HG03175 (cell line): Measurements from ENCODE around the gene TEDC2.

Source experiments
- ATAC-seq: cut with Tn5 transposase; IDR thresholded peaks from one replicate; pipeline ENCODE4 v1.9.1; 2021; ENCODE audit warnings: mild to moderate bottlenecking, moderate library complexity; ENCODE audit not compliant: unreplicated experiment

TEDC2 gene

DNA sequence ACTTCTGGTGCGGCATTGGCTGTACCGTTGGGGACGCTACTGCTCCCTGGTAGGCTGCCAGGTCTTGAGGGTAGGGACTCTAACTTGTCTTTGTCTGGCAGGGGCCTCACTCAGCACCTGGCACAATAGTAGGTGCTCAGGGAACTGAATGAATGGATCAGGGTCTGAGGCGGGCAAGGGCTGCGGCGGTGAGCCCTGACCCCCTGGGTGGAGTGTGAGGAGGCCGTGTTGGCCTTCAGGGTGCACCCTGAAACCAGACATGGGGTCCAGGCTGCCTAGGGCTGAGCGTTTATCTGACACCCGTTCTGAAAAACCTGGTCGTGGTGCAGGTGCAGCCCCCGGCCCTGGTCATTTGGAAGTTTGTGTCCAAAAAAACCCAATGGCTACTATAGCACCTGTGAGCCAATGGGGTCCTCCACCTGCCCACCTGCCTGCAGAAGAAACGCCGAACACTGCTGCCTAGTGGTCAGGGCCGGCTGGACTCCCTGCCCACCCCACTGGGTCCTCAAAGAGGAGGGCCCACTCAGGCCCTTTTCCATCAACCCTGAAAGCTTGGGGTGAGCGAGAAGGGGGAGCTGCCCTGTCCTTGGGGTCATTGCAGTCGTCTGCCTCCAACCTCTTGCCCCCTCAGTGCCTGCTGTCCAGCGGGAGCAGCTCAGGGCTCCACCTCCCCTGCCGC is 49.0 kb downstream of the TEDC2 start:
- no peak for ATAC-seq

DNA sequence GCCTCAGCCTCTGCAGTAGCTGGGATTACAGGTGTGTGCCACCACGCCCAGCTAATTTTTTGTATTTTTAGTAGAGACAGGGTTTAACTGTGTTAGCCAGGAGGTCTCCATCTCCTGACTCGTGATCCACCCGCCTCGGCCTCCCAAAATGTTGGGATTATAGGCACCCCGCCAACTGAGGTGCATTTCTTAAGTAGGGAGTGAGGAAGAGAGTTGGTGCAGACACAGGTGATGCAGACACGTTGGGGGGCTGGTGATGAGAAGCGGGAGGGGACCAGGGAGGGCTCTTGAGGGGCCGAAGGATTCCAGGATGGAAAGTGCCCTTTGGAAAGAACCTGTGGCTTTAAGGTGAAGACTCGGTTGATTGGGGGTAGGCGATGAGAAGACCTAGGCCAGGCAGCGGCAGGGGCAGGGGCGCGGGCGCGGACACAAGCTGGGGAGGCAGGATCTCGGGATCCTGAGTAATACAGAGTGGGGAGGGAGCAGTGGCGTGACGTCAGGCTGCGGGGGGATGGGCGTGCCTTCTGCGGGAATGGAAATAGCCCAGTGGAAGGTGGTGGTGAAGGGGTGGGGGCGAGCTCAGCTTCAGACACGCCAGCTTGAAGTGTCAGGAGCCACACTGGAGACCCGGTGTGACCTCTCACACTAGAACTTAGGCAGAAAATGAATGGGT is 51.4 kb downstream of the TEDC2 start:
- ATAC-seq, result no peak

DNA sequence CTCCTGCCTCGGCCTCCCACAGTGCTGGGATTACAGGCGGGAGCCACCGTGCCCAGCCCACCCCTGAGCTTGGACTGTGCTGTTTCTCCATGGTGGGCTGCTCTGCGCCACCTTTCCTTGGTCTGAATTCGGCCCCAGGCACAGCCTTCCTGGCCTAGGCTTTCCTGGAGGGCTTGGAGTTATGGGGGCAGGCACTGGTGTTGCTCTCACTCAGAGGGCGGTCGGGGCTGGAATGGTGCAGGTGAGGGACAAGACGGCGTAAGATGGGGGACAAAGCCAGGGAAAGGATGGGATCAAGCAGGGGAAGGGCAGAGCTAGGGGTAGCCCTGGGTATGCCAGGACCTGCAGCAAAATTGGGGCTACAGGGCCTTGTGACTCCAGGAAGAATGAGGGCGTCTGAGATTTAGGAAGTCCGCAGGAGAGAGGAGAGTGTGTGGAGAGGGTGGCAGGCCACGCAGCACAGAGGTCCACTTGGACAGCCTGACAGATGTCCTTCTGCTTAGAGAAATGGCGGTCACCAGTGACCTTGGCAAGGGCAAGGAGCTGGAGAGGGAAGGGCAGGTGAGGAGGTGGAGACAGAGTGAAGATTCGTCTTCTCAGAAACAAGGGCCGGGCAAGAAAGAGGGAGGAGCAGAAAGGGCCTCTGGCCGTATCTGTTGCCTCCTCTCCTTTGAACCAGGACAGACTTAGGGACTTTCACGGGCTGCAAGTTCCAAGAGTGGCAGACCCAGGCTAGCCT is 52.3 kb downstream of the TEDC2 start:
- ATAC-seq, result no peak

DNA sequence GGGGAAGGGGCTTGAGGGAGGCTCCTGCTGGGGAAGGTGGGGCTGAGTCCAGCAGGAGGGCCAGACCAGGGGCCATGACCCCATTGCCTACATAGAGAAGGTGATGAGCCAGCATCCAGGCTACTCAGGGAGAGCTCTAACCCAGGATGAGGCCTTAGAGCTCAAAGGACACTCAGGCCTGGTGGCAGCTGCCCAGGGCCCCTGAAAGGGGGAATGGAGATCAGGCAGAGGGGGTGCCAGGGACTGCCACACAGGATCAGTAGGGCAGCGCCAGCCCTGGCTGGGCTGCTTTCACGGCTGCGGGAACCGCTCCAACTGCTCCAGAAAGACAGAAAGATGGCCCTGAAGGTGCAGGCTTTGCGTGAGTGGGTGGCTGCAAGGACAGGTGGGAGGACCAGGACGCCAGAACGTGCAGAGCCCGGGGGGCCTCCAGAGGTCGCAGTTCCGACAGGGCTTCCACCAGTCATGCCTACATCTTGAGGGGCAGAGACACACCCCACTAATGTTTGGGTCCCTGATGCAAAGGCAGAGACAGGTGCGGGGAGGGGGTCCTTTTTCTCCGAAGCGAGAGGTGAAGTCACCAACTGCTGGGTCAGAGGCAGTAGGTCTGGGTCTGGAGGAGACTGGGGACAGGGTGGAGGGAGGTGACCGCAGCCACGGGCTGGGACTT is 53.0 kb downstream of the TEDC2 start:
- no peak for ATAC-seq

DNA sequence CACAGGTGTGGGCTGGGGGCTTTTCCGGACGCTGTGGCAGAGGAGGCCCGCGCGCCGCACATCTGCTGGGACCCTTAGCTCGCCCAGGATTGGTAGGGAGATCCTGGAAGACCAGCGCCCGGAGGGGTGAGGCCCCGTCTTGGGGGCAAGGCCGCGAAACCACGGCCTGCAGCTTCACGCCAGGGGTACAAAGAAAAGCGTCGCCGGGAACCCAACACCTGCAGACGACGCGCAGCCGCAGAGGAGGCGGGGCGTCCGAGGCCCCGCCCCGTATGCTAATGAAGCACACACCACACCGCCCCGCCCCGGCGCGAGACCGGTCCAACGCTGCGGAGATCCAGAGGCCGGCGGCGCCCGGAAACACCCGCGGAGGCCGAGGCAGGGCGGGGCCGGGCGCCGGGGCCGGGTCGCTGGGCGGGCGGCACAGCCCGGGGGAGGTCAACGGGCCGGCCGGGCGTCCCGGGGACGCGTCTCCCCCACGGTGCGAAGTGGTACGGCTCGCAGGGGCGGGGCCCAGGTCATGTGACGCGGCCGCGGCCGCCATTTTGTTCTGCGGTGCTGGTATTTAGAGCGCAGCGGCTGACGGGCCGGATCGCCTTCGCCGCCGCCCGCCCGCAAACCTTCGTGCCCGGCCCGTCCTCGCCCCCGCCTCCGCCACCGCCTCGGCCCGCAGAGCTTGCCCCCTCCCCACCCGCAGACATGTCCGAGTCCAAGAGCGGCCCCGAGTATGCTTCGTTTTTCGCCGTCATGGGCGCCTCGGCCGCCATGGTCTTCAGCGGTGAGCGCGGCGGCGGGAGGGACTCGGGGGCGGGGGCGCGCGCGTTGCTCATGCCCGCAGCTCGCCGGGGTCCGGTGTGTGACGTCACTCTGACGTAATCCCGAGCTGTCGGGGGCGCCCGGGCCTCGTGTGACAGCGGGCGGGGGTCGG is 53.8 kb downstream of the TEDC2 start, which contains the start of gene ATP6V0C:
TSS of gene ATP6V0C (plus strand) at position 548 of the 928 bp plus-strand sequence. CDS start at position 700, 152 bp downstream.
- peak; percentile 74 for ATAC-seq
